Adipocyte (in vitro differentiated cells): ENCODE measurements around the gene GPX2.
A peak's percentile ranks its signal among the peaks of the same experiment; 100 is the strongest.

Experiments used
- DNase-seq: peaks from one replicate; pipeline ENCODE4 v3.0.0-alpha.2; 2015; ENCODE audit warnings: low read depth
- H3K27me3 ChIP-seq: replicated peaks from 2 replicates; pipeline ENCODE4 v1.7.0; 2013; ENCODE audit warnings: mild to moderate bottlenecking, low read length, moderate library complexity; ENCODE audit not compliant: control insufficient read depth, insufficient read depth
- H3K36me3 ChIP-seq: 2 replicates; pipeline ENCODE4 v1.7.0; 2013; ENCODE audit warnings: low read length, mild to moderate bottlenecking, moderate library complexity; ENCODE audit not compliant: control insufficient read depth, insufficient read depth, severe bottlenecking
- H3K4me1 ChIP-seq: 2 replicates; pipeline ENCODE4 v1.7.0; 2013; ENCODE audit warnings: mild to moderate bottlenecking, low read length, moderate library complexity; ENCODE audit not compliant: control insufficient read depth, insufficient read depth
- H3K4me3 ChIP-seq: 2 replicates; pipeline ENCODE4 v1.7.0; 2013; ENCODE audit warnings: mild to moderate bottlenecking, low read length, moderate library complexity
- H3K9ac ChIP-seq: 2 replicates; pipeline ENCODE4 v1.7.0; 2013; ENCODE audit warnings: mild to moderate bottlenecking, low read length, moderate library complexity
- H3K9me3 ChIP-seq: 2 replicates; pipeline ENCODE4 v1.7.0; 2013; ENCODE audit warnings: mild to moderate bottlenecking, low read length, moderate library complexity; ENCODE audit not compliant: control insufficient read depth

GPX2 gene

DNA sequence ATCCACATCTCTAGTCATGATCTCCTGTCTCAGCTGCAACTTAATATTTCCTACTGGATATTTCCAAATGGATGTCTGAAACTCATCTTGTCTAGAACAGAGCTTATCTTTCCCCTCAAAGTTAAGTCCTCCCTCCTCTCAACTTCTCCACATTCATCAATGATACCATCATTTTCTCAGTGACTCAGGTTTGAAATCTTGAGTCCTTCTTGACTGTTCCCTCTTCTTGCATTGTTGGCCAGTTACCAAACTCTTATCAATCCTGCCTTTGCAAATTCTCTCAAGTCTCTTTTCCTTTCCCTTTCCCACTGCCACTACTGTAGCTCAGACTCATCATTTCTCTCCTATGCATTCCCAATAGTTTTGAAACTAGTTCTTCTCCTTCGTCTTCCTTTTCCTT is 42.6 kb downstream of the GPX2 start:
- Histone ChIP-seq H3K4me1 (no peaks in the 10 kb centered on the region), H3K4me3 (no peak overlapping the region), H3K36me3 (no peaks in the 10 kb centered on the region), H3K9ac (no peak overlapping the region), H3K27me3 (peaks cover 25% of the 10 kb centered on the region), H3K9me3 (no peaks in the 10 kb centered on the region)
- no peak for DNase-seq

DNA sequence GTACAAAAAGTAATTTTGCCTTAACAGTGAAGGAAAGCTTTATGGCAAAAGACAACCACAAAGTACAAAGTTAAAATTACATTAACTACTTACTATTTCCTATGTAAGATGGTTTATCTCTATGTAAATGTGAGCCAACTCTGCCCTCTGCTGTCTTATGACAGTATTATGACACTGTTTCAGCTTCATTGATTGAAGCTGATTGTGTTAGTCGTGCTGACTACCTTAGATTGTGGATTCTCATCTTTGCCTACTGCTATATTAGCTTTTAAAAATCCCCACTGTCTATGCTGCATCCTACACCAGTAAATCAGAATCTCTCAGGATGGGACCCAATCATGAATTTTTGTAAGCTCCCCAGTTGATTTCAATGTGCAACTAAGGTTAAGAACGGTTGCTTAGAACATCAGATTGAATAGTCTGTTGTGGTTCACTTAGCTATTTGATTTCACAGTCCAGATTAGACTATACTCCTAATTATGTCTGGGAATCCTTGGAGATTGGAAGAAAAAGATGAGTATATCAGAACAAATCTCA is 50.6 kb downstream of the GPX2 start:
- no peak overlapping the region for H3K9ac ChIP-seq
- DNase-seq, result peak; percentile 81
- H3K4me3 ChIP-seq, result no peak overlapping the region
- H3K27me3 ChIP-seq, result peaks cover 28% of the 10 kb centered on the region
- no peaks in the 10 kb centered on the region for H3K9me3 ChIP-seq
- no peaks in the 10 kb centered on the region for H3K4me1 ChIP-seq
- no peaks in the 10 kb centered on the region for H3K36me3 ChIP-seq

DNA sequence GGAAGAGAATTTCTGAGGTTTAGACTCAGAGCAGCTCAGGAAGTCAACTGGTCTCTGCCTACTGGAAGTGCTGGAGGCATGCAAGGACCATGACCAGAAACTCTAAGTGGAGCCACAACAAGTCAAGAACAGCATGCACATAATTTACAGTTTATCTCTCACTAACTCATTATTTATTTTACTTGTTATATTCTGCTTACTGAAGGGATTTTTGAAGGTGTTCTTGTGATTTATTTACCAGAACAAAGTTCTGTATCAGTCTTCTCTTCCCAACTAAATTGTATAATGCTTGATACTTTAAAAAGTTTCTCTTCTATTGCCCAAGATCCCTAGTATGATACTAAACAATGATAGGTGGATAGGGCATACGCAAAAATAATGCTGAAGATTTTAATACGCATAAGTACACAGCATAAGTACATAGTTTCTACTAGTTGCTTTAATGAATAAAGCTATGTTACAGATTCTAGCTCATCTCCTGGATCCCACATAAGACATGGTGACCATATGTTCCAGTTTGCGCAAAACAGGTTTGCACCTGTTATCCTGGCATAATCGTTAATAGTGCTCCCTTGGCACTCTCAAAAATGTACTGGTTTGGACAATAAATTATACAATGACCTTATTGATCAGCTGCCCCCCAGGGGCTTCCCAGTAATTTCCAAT is 51.2 kb downstream of the GPX2 start:
- Histone ChIP-seq H3K4me1 (no peaks in the 10 kb centered on the region), H3K9me3 (no peaks in the 10 kb centered on the region), H3K27me3 (peaks cover 32% of the 10 kb centered on the region), H3K9ac (no peak overlapping the region), H3K4me3 (no peak overlapping the region), H3K36me3 (no peaks in the 10 kb centered on the region)
- DNase-seq, result no peak

DNA sequence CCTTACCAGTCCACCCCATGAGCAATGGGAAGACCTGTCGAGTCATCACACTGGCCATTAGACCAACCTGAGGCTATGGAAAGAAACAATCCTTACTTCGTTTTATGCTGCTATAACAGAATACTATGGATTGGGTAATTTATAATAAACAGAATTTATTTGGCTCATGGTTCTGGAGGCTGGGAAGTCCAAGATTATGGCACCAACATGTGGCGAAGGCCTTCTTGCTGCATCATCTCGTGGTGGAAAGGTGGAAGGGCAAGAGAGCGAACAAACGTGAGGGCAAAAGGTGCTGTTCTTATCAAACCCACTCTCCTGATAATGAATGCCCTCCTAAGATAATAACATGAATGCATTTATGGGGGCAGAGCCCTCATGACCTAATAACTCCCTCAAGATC is 53.2 kb downstream of the GPX2 start:
- Histone ChIP-seq H3K4me1 (no peaks in the 10 kb centered on the region), H3K36me3 (no peaks in the 10 kb centered on the region), H3K9me3 (no peaks in the 10 kb centered on the region), H3K4me3 (no peak overlapping the region), H3K27me3 (peaks cover 48% of the 10 kb centered on the region), H3K9ac (no peak overlapping the region)
- no peak for DNase-seq
